HUDEP-2 (cell line): Measurements from ENCODE around the gene PDZD8.
"Not testable (repeated sequence)": the region's sequence is repeated elsewhere in the genome, so short reads cannot be mapped to it uniquely, and the experiment has no call there.

Source experiments
- DNase-seq, 76 experiments: peaks; one replicate each; lab custom pipeline; 2025; ENCODE audit not compliant: unreplicated experiment in 76 of 76; lab: John Stamatoyannopoulos, UW

The PDZD8 gene

DNA sequence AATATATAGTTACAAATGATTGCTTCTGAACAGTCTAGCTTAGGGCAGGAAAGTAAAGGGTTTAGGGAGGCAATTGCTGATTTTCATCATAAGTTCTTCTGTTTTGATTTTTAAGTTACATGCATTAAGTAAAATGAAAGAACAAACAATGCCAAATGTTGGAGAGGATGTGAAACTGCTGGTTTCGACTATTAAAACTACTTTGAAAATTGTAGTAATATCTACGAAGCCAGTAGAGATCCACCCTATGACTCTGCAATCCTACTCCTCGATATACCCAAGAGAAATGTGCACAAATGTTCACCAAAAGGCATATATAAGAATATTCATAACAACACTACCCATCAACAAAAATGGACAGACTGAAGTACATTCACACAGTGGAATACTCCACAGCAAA, 24.3 kb downstream of the PDZD8 start:
- DNase-seq = no peak

DNA sequence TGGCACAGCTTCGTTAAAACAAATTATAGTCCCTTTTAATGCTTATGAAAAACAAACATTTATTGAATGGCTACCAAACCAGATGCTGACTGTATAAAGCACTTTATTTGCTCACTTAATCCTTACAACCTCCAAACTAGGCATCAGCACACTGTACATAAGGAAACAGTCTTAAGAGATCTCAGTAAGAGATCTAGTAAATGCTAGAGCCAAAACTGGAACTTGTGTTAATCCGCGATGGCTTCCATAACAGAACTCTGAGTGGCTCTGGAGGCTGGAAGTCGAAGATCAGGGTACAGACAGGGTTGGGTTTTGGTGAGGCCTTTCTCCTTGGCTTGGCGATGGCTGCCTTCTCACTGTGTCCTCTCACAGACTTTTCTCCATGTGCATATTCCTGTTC, 27.0 kb downstream of the PDZD8 start:
- no peak for DNase-seq

DNA sequence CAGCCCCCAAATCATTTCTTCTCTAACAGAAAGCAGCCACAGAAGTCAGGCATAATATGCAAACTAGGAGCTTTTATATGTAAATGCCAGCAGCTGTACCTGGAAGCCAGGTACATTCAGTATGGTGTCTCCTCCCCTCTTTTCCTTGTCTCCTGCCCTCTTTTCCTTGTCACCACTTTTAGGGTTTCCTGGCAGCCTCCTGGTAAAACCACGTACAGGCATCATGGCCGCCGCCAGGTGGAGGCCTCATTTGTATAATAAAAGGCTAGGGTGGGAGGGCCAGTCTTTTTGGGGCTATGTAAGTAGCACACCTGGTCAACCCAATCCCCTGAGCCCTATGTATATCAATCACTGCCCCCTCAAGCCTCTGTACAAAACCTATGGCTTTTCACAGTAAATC, 28.7 kb downstream of the PDZD8 start:
- no peak for DNase-seq

DNA sequence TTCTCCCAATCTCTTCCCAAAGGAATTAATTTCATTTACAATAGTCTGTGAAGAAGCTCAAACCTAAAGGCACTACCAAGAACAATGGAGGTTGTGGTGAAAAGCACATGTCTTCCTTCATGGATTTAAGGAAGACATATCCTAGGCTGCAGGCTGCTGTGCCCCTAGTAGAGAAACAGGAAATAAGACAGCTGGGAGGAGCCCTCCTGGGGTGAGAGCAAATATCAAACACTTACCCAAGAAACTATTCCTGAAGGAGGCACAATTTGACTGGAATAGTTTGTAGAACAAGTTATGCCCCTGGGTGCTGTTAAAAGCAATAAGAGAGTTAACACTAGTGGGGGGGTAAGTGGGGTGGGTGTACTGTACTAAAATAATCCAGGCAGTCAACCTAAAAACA, 30.1 kb downstream of the PDZD8 start:
- no peak for DNase-seq

DNA sequence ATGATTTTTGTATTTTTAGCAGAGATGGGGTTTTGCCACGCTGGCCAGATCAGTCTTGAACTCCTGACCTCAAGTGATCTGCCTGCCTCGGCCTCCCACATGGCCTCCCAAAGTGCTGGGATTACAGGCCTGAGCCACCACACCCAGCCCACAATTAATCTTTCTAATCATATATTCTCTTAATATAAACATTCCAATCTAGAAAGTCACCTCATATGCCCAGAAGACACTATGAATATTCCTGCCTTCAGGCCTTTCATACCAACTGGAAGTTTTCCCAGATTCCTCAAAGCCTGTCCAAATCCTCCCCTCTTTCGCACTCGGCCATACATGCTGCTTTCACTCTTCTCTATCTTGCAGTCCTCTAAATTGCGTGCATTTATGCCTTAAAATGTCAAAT, 32.6 kb downstream of the PDZD8 start:
- DNase-seq = no peak

DNA sequence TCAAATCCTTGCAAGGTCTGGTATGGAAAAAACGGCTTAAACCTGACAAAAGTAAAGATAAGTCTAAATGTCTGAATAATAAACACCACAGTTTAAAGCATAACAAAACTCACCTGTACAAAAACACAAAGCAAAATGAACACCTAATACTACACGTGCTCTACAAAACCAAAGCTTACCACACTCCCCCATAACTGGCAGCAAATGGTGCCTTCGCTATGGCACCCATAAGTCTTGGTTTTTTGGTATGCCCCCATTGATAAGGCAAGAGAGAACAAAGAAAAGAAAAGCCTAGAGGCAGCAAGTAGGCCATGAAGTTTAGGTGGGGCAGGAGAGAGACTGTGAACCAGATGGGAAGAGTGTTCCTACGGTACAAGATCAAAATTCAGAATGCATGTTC, 34.2 kb downstream of the PDZD8 start:
- no peak for DNase-seq

DNA sequence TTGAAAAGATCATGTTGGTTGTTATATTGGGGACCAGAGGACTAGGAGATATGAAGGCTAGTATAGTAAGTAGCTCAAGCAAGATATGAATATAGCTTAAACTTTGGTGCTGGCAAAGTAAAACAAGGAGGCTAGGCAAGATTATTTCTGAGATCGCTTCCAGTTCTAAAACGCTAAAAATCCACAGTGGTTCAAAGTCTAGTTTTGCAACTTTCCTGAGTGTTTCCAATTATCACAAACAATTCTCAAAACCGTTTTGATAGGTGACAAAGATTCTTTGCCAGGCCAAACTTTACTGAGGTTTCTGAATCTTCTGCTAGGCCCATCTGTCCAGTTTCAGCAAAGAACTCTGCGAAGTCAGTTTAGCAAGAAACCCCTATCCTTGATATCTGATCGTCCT, 35.3 kb downstream of the PDZD8 start:
- no peak for DNase-seq

DNA sequence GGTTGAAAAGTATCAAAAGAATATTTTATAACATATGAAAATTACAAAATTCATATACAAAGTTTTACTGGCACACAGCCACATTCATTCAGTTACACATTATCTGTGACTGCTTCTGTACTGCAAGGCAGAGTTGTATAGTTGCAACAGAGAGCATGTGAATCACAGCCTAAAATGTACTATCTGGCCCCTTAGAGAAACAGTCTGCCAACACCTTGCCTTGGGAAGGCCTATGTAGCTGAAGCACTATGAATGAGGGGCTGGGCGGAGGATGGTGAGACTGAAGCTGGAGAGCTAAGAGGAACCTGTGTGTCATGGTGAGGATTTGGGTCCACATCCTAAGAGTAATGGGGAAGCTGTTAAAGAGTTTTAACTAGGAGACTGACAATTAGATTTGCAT, 35.7 kb downstream of the PDZD8 start:
- DNase-seq = peak in 9 of 76 experiments; percentile 8 to 37 (median 15)

DNA sequence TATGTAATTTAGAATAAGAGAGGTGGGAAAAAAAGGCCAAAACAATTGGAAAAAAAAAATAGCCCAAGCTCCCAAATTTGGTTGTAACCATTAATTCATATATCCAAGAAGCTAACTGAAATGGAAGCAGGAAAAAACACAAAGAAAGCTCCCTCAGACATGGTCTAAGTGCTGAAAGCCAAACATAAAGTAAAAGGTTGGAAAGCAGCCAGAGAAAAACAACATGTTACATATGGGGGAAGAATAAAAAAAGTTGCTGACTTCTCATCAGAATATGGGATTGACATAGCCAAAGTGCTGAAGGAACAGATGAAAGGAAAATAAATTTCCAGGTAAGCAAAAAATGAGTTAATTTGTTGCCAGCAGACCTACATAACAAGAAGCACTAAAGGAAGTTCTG, 40.3 kb downstream of the PDZD8 start:
- no peak for DNase-seq

DNA sequence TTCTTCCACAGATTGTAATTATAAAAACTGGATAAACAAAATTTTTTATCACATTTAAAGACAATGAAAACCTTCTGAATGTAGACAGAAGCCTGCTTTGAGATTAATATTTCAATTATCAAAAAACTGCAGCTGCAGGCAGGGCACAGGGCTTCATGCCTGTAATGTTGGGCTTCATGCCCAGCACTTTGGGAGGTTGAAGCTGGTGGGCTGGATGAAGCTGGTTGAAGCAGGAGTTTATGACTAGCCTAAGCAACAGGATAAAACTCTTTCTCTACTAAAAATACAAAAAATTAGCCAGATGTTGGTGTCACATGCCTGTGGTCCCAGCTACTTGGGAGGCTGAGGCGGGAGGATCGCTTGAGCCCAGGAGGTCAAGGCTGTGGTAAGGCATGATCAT, 41.2 kb downstream of the PDZD8 start:
- peak in 70 of 76 experiments; percentile 15 to 82 (median 51) for DNase-seq

DNA sequence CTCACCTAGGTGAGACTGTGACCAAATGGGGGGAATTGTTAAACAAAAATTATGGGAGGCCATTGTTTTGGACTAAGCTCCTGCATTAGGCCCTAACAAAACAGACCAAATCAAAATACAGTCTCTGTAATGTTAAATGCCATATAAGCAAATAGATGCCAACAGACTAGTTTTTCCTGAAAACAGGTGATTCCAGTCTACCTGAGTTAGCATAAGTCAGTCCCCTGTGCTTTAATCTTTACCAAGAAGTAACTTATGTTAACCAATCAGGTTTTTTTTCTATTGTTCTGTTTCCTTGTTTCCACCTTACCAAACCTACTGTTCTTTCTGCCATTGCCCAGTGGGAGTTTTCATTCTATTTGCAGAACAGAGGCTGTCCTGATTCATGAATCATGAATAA, 48.0 kb downstream of the PDZD8 start:
- no peak for DNase-seq

DNA sequence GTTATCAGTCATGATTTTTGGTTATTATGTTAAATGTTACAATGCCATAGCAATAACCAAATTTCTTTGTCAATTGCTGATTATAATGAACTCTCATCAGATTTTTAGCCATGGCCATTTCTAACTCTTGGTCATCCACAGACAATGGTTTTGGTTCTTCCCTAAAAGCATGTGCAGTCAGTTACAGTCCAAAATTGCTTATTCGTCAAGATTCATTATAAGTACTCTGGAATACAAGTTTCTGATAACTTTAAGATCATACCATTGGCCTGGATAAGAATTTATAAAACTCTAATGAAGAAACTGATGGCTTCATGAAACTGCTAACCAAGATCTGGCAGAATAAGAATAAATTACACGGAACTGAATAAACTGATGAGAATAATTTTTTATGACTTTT, 50.9 kb downstream of the PDZD8 start:
- DNase-seq = no peak

DNA sequence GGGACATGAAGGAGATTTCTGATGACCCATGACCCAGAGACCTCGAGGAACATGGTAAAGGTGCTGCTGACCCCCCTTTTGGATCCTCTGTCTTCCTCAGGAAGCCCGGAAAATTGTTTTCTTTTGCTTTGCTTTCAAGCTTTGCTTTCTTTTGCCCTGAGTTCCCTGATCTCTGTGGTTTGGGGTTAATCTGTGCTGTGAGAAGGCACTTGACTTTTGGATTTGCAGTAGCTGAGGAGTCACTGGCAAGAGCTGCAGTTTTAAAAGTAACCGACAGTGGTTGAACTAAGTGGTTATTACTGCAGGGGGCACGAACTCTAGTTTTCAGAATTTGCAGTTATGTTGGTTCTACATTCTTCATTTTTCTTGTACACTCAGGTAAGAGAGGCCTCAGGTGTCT, 53.0 kb downstream of the PDZD8 start:
- DNase-seq = no peak

DNA sequence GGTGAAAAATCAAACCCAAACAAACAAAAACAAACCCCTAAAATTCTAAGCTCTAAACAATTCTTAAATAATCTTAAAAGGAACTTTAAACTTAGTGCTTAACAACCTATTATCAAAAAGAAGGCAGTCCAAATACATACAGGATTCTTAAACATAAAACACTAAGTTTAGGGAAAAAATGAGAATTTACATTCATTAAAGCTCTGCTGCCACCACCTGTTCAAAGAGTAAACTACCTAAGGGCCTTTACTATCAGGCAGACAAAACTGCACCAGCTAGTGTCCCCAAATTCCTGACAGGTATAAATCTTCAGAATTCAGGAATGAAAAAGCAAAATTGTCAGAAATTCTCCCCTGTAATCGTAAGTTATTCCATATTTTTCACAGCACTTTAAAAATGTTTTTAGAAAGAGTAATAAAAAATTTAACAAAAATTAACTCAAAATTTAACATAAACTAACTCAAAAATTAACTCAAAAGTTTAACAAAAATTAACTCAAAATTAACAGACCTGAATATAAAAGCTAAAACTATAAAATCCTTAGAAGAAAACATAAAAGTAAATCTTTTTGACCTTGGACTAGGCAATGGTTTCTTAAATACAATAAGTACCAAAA, 55.1 kb downstream of the PDZD8 start:
- peak in 9 of 76 experiments; percentile 6 to 22 (median 11) for DNase-seq

DNA sequence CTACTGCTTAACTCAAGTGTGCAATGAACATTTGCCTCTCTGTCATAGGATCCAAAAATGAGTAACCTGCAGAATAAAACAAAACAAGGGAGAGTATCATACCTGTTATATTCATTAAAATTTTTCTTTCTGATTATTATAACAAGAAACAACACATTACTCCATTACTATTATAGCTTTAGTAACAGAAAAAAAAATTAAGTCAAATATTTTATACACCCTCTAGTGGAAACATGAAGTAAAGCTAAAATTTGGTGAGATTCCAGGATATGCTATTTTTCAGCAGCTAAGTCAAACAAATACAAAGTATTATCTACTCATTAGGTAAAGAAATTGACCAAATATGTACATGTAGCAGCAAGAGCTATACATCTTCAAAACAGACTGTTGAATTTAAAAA, 56.3 kb downstream of the PDZD8 start:
- peak in 3 of 76 experiments; percentile 5 to 12 (median 9) for DNase-seq

DNA sequence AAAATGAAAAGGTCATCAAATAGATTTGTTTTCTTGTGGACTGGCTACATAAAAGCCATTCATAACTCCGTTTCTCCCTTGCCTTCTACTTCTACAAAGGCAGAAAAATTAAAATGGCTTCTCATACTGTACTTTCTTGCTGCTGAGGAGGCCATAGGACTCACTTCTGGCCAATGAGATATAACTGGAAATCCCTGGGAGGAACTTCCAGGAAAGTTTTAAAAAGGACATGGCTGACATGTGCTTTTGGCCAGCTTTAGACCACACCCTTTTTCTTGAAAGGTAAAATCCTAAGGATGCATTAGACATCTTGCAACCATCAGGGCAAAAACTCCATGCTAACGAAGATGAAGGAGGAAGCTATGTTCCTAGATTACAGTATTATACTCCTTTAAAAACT, 58.5 kb downstream of the PDZD8 start:
- DNase-seq = no peak

DNA sequence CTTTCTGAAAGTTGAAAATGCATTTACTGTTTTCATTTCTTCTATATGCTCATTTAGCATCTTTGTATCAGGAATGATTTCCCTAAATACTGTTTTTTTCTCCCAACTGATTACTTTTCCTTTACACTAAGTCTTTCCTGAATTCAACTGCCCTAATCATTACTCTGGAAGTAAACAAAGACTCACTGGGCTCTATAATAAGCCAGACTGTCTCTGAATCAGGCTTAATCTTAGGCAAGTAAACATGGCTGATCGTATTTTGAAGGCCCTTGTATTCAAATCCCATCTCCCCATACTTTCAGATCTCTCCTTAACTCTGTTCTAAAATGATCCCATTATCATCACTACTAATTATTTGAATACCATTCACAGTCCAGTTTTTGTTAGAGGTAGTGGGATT, 61.6 kb downstream of the PDZD8 start:
- DNase-seq = no peak

DNA sequence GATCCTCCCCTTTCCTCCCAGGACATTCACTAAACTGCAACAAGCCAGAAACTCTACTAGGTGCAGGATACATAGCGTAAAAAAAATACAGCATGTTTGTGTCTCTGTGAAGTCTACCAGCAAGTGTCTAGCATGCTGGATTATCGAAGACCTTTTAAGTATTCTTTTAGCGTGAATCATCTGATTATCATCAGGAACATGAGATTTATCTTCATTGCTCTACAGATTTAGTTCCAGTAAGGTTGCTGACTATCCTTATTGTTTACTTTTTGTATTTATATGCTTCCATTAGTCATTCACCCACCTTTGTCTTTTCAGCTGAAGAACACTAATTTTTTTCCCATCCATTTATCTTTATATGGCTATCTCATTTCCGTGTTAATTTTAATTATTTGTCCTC, 62.8 kb downstream of the PDZD8 start:
- DNase-seq = no peak

DNA sequence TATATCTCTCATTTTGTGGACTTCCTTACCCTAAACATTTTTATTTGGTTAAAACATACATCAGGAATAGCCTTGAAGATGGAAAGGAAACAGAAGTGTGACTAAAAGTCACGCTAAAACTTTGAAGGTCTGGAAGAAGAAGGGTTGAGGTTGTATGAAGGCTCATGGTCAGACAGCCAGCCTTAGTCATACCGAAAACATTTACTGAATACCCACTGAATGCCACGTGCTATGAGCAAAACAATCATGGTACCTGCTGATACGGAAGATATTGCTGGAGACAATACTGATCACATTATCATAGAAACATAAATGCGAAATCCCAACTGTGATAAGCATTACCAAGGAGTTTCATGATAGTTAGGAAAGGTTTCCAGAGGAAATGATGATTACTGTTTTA, 64.0 kb downstream of the PDZD8 start:
- no peak for DNase-seq

DNA sequence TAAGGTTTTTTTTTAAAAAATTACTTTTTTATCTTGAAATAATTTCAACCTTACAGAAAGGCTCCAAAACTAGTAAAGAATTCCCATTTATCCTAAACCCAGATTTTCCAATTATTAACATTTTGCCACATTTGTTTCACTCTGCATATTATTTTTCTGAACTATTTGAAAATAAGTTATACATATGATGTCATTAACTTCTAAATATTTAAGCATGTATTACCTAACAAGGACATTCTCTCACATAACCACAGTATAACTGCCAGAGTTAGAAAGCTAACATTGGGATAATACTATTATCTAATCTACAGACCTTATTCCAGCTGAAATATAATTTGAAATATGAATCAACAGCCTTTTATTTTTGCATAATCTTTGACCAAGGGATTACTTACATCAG, 68.6 kb downstream of the PDZD8 start:
- DNase-seq = no peak

DNA sequence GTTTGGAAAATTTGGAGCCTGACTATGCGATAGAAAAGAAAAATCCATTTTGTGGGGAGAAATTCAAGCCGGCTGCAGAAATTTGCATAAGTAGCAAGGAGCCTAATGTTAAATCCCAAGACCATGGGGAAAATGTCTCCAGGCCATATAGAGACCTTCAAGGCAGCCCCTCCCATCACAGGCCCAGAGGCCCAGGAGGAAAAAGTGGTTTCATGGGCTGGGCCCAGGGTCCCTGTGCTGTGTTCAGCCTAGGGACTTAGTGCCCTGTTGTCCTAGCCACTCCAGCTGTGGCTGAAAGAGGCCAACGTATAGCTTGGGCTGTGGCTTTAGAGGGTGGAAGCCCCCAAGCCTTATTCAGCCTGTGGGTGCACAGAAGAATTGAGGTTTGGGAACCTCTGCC, 71.8 kb downstream of the PDZD8 start:
- DNase-seq = not testable (repeated sequence)

DNA sequence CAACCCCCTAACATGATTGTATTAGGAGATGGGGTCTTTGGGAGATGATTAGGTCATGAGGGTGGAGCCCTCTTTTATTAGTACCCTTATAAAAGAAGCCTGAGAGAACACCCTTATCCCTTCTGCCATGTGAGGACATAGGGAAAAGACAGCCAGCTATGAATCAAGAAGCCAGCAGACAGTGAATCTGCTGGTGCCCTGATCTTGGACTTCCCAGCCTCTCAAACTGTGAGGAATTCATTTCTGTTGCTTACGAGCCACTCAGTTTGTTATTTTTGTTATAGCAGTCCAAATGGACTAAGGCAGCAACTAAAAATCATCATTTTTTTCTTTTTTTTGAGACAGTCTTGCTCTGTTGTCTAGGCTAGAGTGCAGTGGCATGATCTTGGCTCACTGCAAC, 74.6 kb downstream of the PDZD8 start:
- DNase-seq = no peak

DNA sequence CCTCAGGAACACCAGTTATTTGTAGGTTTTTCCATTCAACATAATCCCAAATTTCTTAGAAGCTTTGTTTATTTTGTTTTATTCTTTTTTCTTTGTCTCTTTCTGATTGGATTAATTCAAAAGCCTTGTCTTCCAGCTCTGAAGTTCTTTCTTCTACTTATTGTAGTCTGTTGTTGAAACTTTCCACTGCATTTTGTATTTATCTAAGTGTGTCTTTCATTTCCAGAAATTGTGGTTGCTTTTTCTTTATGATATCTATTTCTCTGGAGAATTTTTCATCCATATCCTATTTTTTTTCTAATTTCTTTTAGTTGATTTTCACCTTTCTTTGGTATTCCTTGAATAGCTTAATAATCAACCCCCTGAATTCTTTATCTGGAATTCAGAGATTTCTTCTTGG, 75.8 kb downstream of the PDZD8 start:
- DNase-seq = no peak
